Keratinocyte (primary cell): ENCODE data around the gene CACNG7. TPM values are rescaled to one million over a fixed set of nuclear protein-coding genes. Genes with fewer than 3 reads are reported as not detected.

ENCODE experiments used
- DNase-seq: peaks from one replicate; pipeline ENCODE4 v3.0.0-alpha.2; 2011; ENCODE audit warnings: low read depth, missing footprints, low spot score
- FAIRE-seq: peaks from 2 replicates; lab custom pipeline; 2011; peaks lifted over from hg19 to GRCh38; lab: Jason Lieb, UNC
- H2AFZ ChIP-seq: 2 replicates; pipeline ENCODE4 v1.6.0; 2012; ENCODE audit warnings: low read length, control low read depth, inconsistent platforms; ENCODE audit not compliant: control insufficient read depth
- H3K27ac ChIP-seq: 2 replicates; pipeline ENCODE4 v1.5.1; 2011; ENCODE audit warnings: low read length; ENCODE audit not compliant: control insufficient read depth, insufficient read depth
- H3K27me3 ChIP-seq: 3 replicates; pipeline ENCODE4 v1.6.0; 2011; ENCODE audit warnings: low read length; ENCODE audit not compliant: control insufficient read depth, insufficient read depth; ENCODE audit errors: extremely low read depth
- H3K36me3 ChIP-seq, 2 experiments: 2 replicates in 1 of 2; 3 replicates in 1 of 2; pipeline ENCODE4 v1.5.1; 2011; ENCODE audit warnings: low read length in 2 of 2, mild to moderate bottlenecking in 1 of 2; ENCODE audit not compliant: control insufficient read depth in 2 of 2, insufficient read depth in 2 of 2; ENCODE audit errors: extremely low read depth in 1 of 2
- H3K4me1 ChIP-seq: 3 replicates; pipeline ENCODE4 v1.5.1; 2011; ENCODE audit warnings: low read length; ENCODE audit not compliant: control insufficient read depth, insufficient read depth; ENCODE audit errors: extremely low read depth
- H3K4me2 ChIP-seq: 3 replicates; pipeline ENCODE4 v1.6.0; 2011; ENCODE audit warnings: low read depth, low read length; ENCODE audit not compliant: control insufficient read depth, insufficient read depth; ENCODE audit errors: extremely low read depth
- H3K4me3 ChIP-seq, 3 experiments: fragments of 200-600 bp in 1 of 3; sonication (generic) in 1 of 3; 2 replicates in 2 of 3; 3 replicates in 1 of 3; pipeline ENCODE4 v1.5.1; 2011 to 2016; ENCODE audit warnings: low read length in 3 of 3, mild to moderate bottlenecking in 3 of 3, control low read depth in 2 of 3, inconsistent platforms in 1 of 3, low read depth in 1 of 3, mixed read lengths in 1 of 3, mixed run types in 1 of 3, moderate library complexity in 1 of 3; ENCODE audit not compliant: control insufficient read depth in 2 of 3, insufficient read depth in 2 of 3; ENCODE audit errors: extremely low read depth in 1 of 3
- H3K79me2 ChIP-seq: 2 replicates; pipeline ENCODE4 v1.6.0; 2012; ENCODE audit warnings: low read length; ENCODE audit not compliant: control insufficient read depth, insufficient read depth
- H3K9ac ChIP-seq: 3 replicates; pipeline ENCODE4 v1.6.0; 2011; ENCODE audit warnings: low read length; ENCODE audit not compliant: control insufficient read depth, insufficient read depth; ENCODE audit errors: extremely low read depth
- H3K9me1 ChIP-seq: 3 replicates; pipeline ENCODE4 v1.6.0; 2011; ENCODE audit warnings: low read length; ENCODE audit not compliant: control insufficient read depth, insufficient read depth; ENCODE audit errors: extremely low read depth
- H3K9me3 ChIP-seq: 2 replicates; pipeline ENCODE4 v1.5.1; 2012; ENCODE audit warnings: low read depth, low read length; ENCODE audit not compliant: control insufficient read depth
- H4K20me1 ChIP-seq: 3 replicates; pipeline ENCODE4 v1.6.0; 2011; ENCODE audit warnings: low read length; ENCODE audit not compliant: control insufficient read depth, insufficient read depth; ENCODE audit errors: extremely low read depth
- CTCF ChIP-seq, 3 experiments: IDR thresholded peaks in 1 of 3; conservative IDR thresholded peaks in 1 of 3; optimal IDR thresholded peaks in 1 of 3; 2 replicates in 2 of 3; 3 replicates in 1 of 3; pipeline versions ENCODE3 to v1.5.1; 2011; ENCODE audit warnings: low read length in 3 of 3, mild to moderate bottlenecking in 3 of 3, moderate library complexity in 2 of 3, control low read depth in 1 of 3, inconsistent platforms in 1 of 3; ENCODE audit not compliant: insufficient read depth in 2 of 3; ENCODE audit errors: extremely low read depth in 1 of 3
- EZH2 ChIP-seq: IDR thresholded peaks from one replicate; pipeline ENCODE4 v1.6.1; 2012; ENCODE audit warnings: inconsistent platforms, mild to moderate bottlenecking, low read length, moderate library complexity
- dilution Hi-C: fragments of 300-500 bp; cut with MboI; formaldehyde crosslinking; loops from one replicate; pipeline ENCODE4 v1.7.0; 2020; ENCODE audit warnings: low sequenced_read_pairs; ENCODE audit not compliant: extremely low pct_ligation_motif_present
- polyA plus RNA-seq, 5 experiments: library from polyadenylated mRNA; depleted of rRNA in 3 of 5; stranded (reverse) in 3 of 5; stranded (forward) in 1 of 5; unstranded in 1 of 5; fragments of >200 nt; gene quantifications; 1 replicate in 1 of 5; 2 replicates in 3 of 5; 3 replicates in 1 of 5; pipeline versions ENCODE4 v1.2.1 to v1.2.3, GENCODE V29; 2011 to 2012; ENCODE audit warnings: missing spikeins in 2 of 5, low read depth in 1 of 5, low replicate concordance in 1 of 5

Gene CACNG7
- polyA plus RNA-seq, 1 donor (not counting 4 experiments of a cell fraction or from before 2014, with no cell fraction given): not detected

- Histone ChIP-seq H2AFZ (no peak overlapping the region), H3K4me1 (no peaks in the 10 kb centered on the region), H3K9me3 (no peaks in the 10 kb centered on the region), H3K27ac (no peak overlapping the region), H3K4me2 (no peak overlapping the region), H3K27me3 (no peaks in the 10 kb centered on the region), H3K9me1 (no peaks in the 10 kb centered on the region), H3K79me2 (no peaks in the 10 kb centered on the region), H3K4me3 (no peak overlapping the region), H3K36me3 (no peaks in the 10 kb centered on the region), H4K20me1 (no peaks in the 10 kb centered on the region), H3K9ac (no peak overlapping the region)
- TF ChIP-seq EZH2: no peak
- no peak for TF ChIP-seq CTCF (optimal IDR thresholded peaks at IDR 0.05 in 1 of 3, IDR thresholded peaks at IDR 0.05 in 1 of 3, conservative IDR thresholded peaks at IDR 0.05 in 1 of 3; ENCODE audit: extremely low read depth in 1 of 3, insufficient read depth in 2 of 3, low read length in 3 of 3)
- FAIRE-seq: no peak
- dilution Hi-C loops: no loop called here
- no peak for DNase-seq
Measured at GRCh38 chr19:53951436-53951835, 42.4 kb downstream of the CACNG7 start.

GRCh38 chr19:53951947-53952346 lies 42.9 kb downstream of the CACNG7 start:
- FAIRE-seq (no peak), DNase-seq (no peak)
- dilution Hi-C loops: no loop called here
- no peaks in the 10 kb centered on the region for H4K20me1 ChIP-seq
- no peaks in the 10 kb centered on the region for H3K36me3 ChIP-seq
- H3K4me2 ChIP-seq: no peak overlapping the region
- H3K9me3 ChIP-seq: no peaks in the 10 kb centered on the region
- no peak for TF ChIP-seq EZH2
- no peak for TF ChIP-seq CTCF (optimal IDR thresholded peaks at IDR 0.05 in 1 of 3, IDR thresholded peaks at IDR 0.05 in 1 of 3, conservative IDR thresholded peaks at IDR 0.05 in 1 of 3; ENCODE audit: extremely low read depth in 1 of 3, insufficient read depth in 2 of 3, low read length in 3 of 3)
- no peak overlapping the region for H3K27ac ChIP-seq
- H3K4me1 ChIP-seq: no peaks in the 10 kb centered on the region
- no peaks in the 10 kb centered on the region for H3K27me3 ChIP-seq
- H3K9me1 ChIP-seq: no peaks in the 10 kb centered on the region
- no peak overlapping the region for H2AFZ ChIP-seq
- no peak overlapping the region for H3K9ac ChIP-seq
- H3K79me2 ChIP-seq: no peaks in the 10 kb centered on the region
- no peak overlapping the region for H3K4me3 ChIP-seq
